ENCODE measurements around the gene PPP1R7.

PPP1R7 gene

GRCh38 chr2:241203218-241204009 lies 53.1 kb downstream of the PPP1R7 start:
- no peaks in the 10 kb centered on the region for H3K27me3 Mint-ChIP-seq
- H3K4me1 Mint-ChIP-seq = no peaks in the 10 kb centered on the region
- no peak overlapping the region for H3K4me3 Mint-ChIP-seq
- H3K36me3 Mint-ChIP-seq = no peaks in the 10 kb centered on the region
- H3K27ac Mint-ChIP-seq = no peak overlapping the region
- no peaks in the 10 kb centered on the region for H3K9me3 Mint-ChIP-seq

- Mint-ChIP-seq H3K4me1 (no peaks in the 10 kb centered on the region), H3K4me3 (no peak overlapping the region), H3K27me3 (no peaks in the 10 kb centered on the region), H3K36me3 (no peaks in the 10 kb centered on the region), H3K9me3 (no peaks in the 10 kb centered on the region), H3K27ac (no peak overlapping the region)
Observed at GRCh38 chr2:241204010-241204384, 53.7 kb downstream of the PPP1R7 start.

GRCh38 chr2:241204490-241204889 lies 54.2 kb downstream of the PPP1R7 start:
- H3K4me3 Mint-ChIP-seq = no peak overlapping the region
- H3K27me3 Mint-ChIP-seq = no peaks in the 10 kb centered on the region
- no peaks in the 10 kb centered on the region for H3K36me3 Mint-ChIP-seq
- no peaks in the 10 kb centered on the region for H3K4me1 Mint-ChIP-seq
- no peak overlapping the region for H3K27ac Mint-ChIP-seq
- H3K9me3 Mint-ChIP-seq = no peaks in the 10 kb centered on the region

GRCh38 chr2:241205086-241205485 lies 54.8 kb downstream of the PPP1R7 start:
- no peaks in the 10 kb centered on the region for H3K27me3 Mint-ChIP-seq
- no peaks in the 10 kb centered on the region for H3K9me3 Mint-ChIP-seq
- H3K36me3 Mint-ChIP-seq = no peaks in the 10 kb centered on the region
- no peak overlapping the region for H3K27ac Mint-ChIP-seq
- no peak overlapping the region for H3K4me3 Mint-ChIP-seq
- no peaks in the 10 kb centered on the region for H3K4me1 Mint-ChIP-seq

- Mint-ChIP-seq H3K4me3 (no peak overlapping the region), H3K36me3 (no peaks in the 10 kb centered on the region), H3K9me3 (no peaks in the 10 kb centered on the region), H3K4me1 (no peaks in the 10 kb centered on the region), H3K27me3 (no peaks in the 10 kb centered on the region), H3K27ac (no peak overlapping the region)
Observed at GRCh38 chr2:241207151-241207550, 56.9 kb downstream of the PPP1R7 start.

GRCh38 chr2:241207641-241208040 lies 57.4 kb downstream of the PPP1R7 start:
- H3K36me3 Mint-ChIP-seq = no peaks in the 10 kb centered on the region
- no peaks in the 10 kb centered on the region for H3K9me3 Mint-ChIP-seq
- no peak overlapping the region for H3K4me3 Mint-ChIP-seq
- H3K4me1 Mint-ChIP-seq = no peaks in the 10 kb centered on the region
- no peaks in the 10 kb centered on the region for H3K27me3 Mint-ChIP-seq
- H3K27ac Mint-ChIP-seq = no peak overlapping the region

GRCh38 chr2:241208058-241208457 lies 57.8 kb downstream of the PPP1R7 start:
- Mint-ChIP-seq H3K27me3 (no peaks in the 10 kb centered on the region), H3K36me3 (no peaks in the 10 kb centered on the region), H3K27ac (no peak overlapping the region), H3K9me3 (no peaks in the 10 kb centered on the region), H3K4me1 (no peaks in the 10 kb centered on the region), H3K4me3 (no peak overlapping the region)

- no peak overlapping the region for H3K27ac Mint-ChIP-seq
- H3K4me1 Mint-ChIP-seq = no peaks in the 10 kb centered on the region
- no peak overlapping the region for H3K4me3 Mint-ChIP-seq
- H3K27me3 Mint-ChIP-seq = no peaks in the 10 kb centered on the region
- no peaks in the 10 kb centered on the region for H3K36me3 Mint-ChIP-seq
- no peaks in the 10 kb centered on the region for H3K9me3 Mint-ChIP-seq
Observed at GRCh38 chr2:241209271-241209670, 59.0 kb downstream of the PPP1R7 start.

- Mint-ChIP-seq H3K9me3 (no peaks in the 10 kb centered on the region), H3K4me3 (no peak overlapping the region), H3K27ac (no peak overlapping the region), H3K36me3 (no peaks in the 10 kb centered on the region), H3K4me1 (no peaks in the 10 kb centered on the region), H3K27me3 (no peaks in the 10 kb centered on the region)
Observed at GRCh38 chr2:241211276-241211675, 61.0 kb downstream of the PPP1R7 start.

GRCh38 chr2:241213041-241213440 lies 62.8 kb downstream of the PPP1R7 start:
- H3K27ac Mint-ChIP-seq = no peak overlapping the region
- no peaks in the 10 kb centered on the region for H3K4me1 Mint-ChIP-seq
- no peaks in the 10 kb centered on the region for H3K9me3 Mint-ChIP-seq
- no peaks in the 10 kb centered on the region for H3K27me3 Mint-ChIP-seq
- H3K36me3 Mint-ChIP-seq = no peaks in the 10 kb centered on the region
- no peak overlapping the region for H3K4me3 Mint-ChIP-seq

GRCh38 chr2:241213567-241213966 lies 63.3 kb downstream of the PPP1R7 start:
- H3K4me1 Mint-ChIP-seq = peaks cover 3% of the 10 kb centered on the region
- H3K4me3 Mint-ChIP-seq = no peak overlapping the region
- H3K36me3 Mint-ChIP-seq = no peaks in the 10 kb centered on the region
- no peaks in the 10 kb centered on the region for H3K9me3 Mint-ChIP-seq
- no peaks in the 10 kb centered on the region for H3K27me3 Mint-ChIP-seq
- H3K27ac Mint-ChIP-seq = no peak overlapping the region

GRCh38 chr2:241214209-241214608 lies 63.9 kb downstream of the PPP1R7 start:
- H3K4me3 Mint-ChIP-seq = no peak overlapping the region
- no peak overlapping the region for H3K27ac Mint-ChIP-seq
- H3K9me3 Mint-ChIP-seq = no peaks in the 10 kb centered on the region
- H3K36me3 Mint-ChIP-seq = no peaks in the 10 kb centered on the region
- peaks cover 10% of the 10 kb centered on the region for H3K4me1 Mint-ChIP-seq
- H3K27me3 Mint-ChIP-seq = no peaks in the 10 kb centered on the region

- Mint-ChIP-seq H3K4me1 (peaks cover 14% of the 10 kb centered on the region), H3K27me3 (peaks cover under 1% of the 10 kb centered on the region), H3K9me3 (no peaks in the 10 kb centered on the region), H3K27ac (no peak overlapping the region), H3K36me3 (no peaks in the 10 kb centered on the region), H3K4me3 (no peak overlapping the region)
Observed at GRCh38 chr2:241214766-241215165, 64.5 kb downstream of the PPP1R7 start.

- Mint-ChIP-seq H3K4me1 (peaks cover 17% of the 10 kb centered on the region), H3K4me3 (no peak overlapping the region), H3K27ac (peak overlapping the region; percentile 8), H3K9me3 (no peaks in the 10 kb centered on the region), H3K27me3 (peaks cover 2% of the 10 kb centered on the region), H3K36me3 (no peaks in the 10 kb centered on the region)
Observed at GRCh38 chr2:241215421-241215820, 65.2 kb downstream of the PPP1R7 start.

GRCh38 chr2:241216211-241216761 lies 66.0 kb downstream of the PPP1R7 start:
- Mint-ChIP-seq H3K9me3 (no peaks in the 10 kb centered on the region), H3K4me1 (peaks cover 17% of the 10 kb centered on the region), H3K27ac (no peak overlapping the region), H3K36me3 (no peaks in the 10 kb centered on the region), H3K4me3 (peak overlapping the region; percentile 57), H3K27me3 (peaks cover 2% of the 10 kb centered on the region)

- Mint-ChIP-seq H3K36me3 (no peaks in the 10 kb centered on the region), H3K27me3 (peaks cover 2% of the 10 kb centered on the region), H3K4me3 (peak overlapping the region; percentile 74), H3K4me1 (peaks cover 17% of the 10 kb centered on the region), H3K27ac (no peak overlapping the region), H3K9me3 (no peaks in the 10 kb centered on the region)
Observed at GRCh38 chr2:241217320-241218031, 67.2 kb downstream of the PPP1R7 start.
